GM08714 (cell line): Measurements from ENCODE around the gene RRAGA.
A peak's percentile ranks its signal among the peaks of the same experiment; 100 is the strongest.
"Not testable (repeated sequence)": the region's sequence is repeated elsewhere in the genome, so short reads cannot be mapped to it uniquely, and the experiment has no call there.

ENCODE experiments used
- H3K4me3 ChIP-seq: fragments of 200-500 bp; sonication (Bioruptor generic); 2 replicates; pipeline ENCODE4 v1.5.1; 2014; ENCODE audit warnings: mild to moderate bottlenecking, low read length, inconsistent platforms
- ZNF274 ChIP-seq: IDR thresholded peaks from 2 replicates; pipeline ENCODE4 v1.6.1; 2012; ENCODE audit warnings: mild to moderate bottlenecking, low read depth, low read length

Gene RRAGA

DNA sequence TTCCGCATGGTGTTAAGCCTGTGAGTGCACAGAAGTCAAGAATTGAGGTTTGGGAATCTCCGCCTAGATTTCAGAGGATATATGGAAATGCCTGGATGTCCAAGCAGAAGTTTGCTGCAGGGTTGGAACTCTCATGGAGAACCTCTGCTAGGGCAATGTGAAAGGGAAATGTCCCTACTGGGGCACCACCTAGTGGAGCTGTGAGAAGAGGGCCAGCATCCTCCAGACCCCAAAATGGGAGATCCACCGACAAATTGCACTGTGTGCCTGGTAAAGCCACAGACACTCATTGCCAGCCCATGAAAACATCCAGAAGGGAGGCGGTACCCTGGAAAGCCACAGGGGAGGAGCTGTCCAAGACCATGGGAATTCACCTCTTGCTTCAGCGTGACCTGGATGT, 12.6 kb upstream of the RRAGA start:
- no peak overlapping the region for H3K4me3 ChIP-seq
- no peak for TF ChIP-seq ZNF274

DNA sequence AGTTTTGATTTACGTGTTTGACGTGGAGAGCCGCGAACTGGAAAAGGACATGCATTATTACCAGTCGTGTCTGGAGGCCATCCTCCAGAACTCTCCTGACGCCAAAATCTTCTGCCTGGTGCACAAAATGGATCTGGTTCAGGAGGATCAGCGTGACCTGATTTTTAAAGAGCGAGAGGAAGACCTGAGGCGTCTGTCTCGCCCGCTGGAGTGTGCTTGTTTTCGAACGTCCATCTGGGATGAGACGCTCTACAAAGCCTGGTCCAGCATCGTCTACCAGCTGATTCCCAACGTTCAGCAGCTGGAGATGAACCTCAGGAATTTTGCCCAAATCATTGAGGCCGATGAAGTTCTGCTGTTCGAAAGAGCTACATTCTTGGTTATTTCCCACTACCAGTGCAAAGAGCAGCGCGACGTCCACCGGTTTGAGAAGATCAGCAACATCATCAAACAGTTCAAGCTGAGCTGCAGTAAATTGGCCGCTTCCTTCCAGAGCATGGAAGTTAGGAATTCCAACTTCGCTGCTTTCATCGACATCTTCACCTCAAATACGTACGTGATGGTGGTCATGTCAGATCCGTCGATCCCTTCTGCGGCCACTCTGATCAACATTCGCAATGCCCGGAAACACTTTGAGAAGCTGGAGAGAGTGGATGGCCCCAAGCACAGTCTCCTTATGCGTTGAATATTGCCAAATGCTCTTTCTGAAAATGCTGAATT, 850 bp downstream of the RRAGA start:
- peak overlapping the region; percentile 76 for H3K4me3 ChIP-seq
- TF ChIP-seq ZNF274, result no peak

DNA sequence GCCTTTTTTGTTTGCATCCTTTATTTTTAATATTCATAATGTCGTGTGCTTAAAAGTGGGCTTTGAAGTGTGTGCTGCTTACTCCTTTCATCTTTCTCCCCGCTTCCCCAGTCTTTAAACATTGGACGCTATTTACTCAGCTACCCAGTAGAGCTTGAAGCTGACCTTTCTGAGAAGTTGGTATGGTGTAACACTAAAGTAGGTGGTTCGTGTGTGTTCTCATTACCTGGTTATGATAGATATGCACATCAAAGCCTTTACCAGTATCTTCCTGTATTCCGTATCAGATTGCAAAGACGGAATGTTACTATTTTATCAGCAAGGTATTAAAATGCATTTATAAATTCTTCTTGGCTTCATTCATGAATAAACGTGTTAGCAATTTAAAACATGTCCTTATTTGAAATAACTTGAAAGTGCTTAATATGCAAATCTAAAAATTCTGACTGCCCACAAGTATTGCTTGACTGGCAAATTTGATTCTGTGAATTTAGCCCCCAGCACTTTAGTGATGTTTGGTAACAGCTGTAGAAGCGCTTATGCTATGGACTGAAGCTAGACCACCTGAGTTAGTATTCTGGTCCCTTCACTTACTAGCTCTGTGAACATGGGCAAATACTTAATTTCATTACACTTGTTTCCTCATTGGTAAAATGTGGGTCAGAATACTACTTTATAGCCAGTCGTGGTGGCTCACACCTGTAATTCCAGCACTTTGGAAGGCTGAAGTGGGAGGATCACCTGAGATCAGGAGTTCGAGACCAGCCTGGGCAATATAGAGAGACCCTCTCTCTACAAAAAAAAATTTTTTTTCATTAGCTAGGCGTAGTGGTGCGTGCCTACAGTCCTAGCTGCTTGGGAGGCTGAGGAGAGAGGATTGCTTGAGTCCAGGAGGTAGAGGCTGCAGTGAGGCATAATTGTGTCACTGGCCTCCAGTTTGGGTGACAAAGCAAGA, 1.7 kb downstream of the RRAGA start:
- no peak for TF ChIP-seq ZNF274
- peak overlapping the region; percentile 76 for H3K4me3 ChIP-seq

DNA sequence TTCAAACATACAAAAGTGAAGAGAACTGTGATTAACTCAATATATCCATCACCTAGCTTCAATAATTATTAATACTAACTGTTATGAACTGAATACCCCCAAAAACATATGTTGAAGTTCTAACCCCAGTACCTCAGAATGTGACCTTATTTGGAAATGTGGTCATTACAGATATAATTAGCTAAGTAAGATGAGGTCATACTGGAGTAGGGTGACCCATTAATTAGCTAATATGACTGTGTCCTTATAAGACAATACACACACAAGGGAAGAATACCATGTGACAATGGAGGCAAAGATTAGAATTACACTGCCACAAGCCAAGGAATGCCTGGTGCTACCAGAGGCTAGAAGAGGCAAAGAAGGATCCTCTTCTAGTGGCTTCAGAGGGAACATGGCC, 7.8 kb downstream of the RRAGA start:
- TF ChIP-seq ZNF274, result no peak
- no peak overlapping the region for H3K4me3 ChIP-seq

DNA sequence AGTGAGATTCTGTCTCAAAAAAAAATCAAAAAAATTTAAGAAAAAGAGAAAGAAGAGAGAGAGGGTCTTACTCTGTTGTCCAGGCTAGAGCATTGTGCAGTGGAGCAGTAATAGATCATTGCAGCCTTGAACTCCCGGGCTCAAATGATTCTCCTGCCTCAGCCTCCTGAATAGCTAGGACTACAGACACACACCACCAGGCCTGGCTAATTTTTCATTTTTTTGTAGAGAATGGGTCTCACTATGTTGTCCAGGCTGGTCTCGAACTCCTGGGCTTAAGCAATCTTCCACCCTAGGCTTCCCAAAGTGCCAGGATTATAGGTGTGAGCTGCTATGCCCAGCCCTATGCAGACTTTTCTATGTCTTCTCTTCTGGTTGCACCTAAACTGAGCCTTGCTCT, 25.0 kb downstream of the RRAGA start:
- no peak for TF ChIP-seq ZNF274
- H3K4me3 ChIP-seq, result no peak overlapping the region

DNA sequence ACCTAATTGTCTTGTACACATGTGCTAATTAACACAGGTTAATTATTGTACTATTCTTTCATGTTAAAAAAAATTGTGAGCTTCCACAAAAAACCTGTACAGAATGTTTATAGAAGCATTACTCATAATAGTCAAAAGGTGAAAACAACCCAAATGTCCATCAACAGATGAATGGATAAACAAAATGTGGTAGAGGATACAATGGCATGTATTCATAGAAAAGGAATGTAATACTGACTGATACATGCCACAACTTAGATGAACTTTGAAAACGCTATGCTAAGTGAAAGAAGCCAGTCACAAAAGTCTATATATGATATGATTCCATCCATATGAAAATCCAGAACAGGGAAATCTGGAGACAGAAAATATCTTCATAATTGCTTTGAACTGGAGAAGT, 25.6 kb downstream of the RRAGA start:
- H3K4me3 ChIP-seq, result no peak overlapping the region
- no peak for TF ChIP-seq ZNF274

DNA sequence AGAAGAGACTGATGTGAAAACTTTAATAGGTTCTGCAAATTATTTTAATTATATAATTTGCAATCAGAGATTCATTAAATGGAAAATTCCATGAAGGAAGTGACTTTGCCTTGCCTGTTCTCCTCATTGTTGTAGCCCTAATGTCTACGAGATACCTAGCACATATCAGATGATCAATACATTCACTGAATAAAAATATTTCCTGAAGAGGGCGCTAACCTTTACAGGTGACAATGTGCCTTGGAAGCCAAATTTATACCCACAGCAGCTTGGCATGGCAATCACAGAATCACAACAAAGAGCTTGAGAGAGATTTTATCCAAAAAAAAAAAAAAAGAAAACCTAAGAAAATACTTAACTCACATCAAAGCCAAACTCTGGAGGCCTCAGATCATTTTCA, 36.1 kb downstream of the RRAGA start:
- TF ChIP-seq ZNF274, result no peak
- H3K4me3 ChIP-seq, result no peak overlapping the region

DNA sequence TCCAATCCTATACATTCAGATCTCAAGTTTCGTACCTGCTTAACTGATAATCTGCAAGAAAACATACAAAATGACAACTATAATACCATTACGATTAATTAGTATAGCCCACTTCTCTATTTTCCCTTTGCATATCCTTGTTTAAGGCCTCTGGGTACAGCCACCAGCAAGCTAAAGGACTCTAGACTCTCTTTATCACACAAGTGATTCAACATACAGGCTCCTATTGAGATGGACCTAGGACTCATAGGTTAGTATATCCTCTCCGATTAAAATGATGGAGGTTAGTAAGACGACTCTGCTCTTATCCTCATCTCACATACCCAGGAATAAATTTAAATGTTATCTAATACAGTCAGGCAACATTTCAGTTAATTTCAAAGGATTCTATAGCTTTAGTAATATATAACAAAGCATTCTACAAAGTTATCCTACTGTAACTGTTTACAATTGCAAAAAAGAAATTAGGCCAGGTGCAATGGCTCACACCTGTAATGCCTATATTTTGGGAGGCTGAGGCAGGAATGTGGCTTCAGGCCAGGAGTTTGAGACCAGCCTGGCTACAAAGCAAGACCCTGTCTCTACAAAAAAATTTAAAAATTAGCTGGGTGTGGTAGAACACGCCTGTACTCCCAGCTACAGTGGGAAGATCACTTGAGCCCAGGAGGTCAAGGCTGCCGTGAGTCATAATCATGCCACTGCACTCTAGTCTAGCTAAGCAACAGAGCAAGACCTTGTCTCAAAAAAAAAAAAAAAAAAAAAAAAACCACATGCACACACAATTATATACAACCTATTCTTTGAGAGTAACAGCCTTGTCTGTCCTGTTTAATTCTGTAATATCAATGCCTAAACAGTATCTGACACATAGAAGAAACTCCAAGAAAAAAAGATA, 38.1 kb downstream of the RRAGA start:
- H3K4me3 ChIP-seq, result no peak overlapping the region
- TF ChIP-seq ZNF274, result no peak

DNA sequence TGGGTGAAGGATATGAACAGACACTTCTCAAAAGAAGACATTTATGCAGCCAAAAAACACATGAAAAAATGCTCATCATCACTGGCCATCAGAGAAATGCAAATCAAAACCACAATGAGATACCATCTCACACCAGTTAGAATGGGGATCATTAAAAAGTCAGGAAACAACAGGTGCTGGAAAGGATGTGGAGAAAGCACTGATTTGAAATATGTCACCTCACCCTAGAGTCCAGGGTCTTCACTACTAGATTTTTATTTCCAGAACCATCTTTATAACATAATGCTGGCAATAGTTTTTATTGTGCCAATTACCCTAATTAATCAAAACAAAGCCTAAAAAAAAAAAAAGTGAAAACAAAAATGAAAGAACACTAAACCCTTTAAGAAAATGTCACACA, 48.2 kb downstream of the RRAGA start:
- not testable (repeated sequence) for H3K4me3 ChIP-seq
